DND-41 (cell line): Measurements from ENCODE around the gene CDK9.

Source experiments
- ATAC-seq: fragments of 200-7000 bp; cut with Tn5 transposase; 3 replicates; pipeline ENCODE4 v1.9.1; 2021; ENCODE audit warnings: low read depth; ENCODE audit not compliant: insufficient read depth
- DNase-seq: peaks from one replicate; pipeline ENCODE4 v3.0.0-alpha.2; 2020
- H2AFZ ChIP-seq: 2 replicates; pipeline ENCODE4 v1.6.0; 2012; ENCODE audit warnings: low read depth, low read length
- H3K27ac ChIP-seq: 2 replicates; pipeline ENCODE4 v1.5.1; 2012; ENCODE audit warnings: low read length, inconsistent platforms
- H3K27me3 ChIP-seq: fragments of 200-600 bp; sonication (generic); 2 replicates; pipeline ENCODE4 v1.6.0; 2012; ENCODE audit warnings: low read length, mild to moderate bottlenecking, inconsistent platforms; ENCODE audit not compliant: insufficient read depth, poor library complexity
- H3K36me3 ChIP-seq: 2 replicates; pipeline ENCODE4 v1.5.1; 2012; ENCODE audit warnings: low read length, inconsistent platforms; ENCODE audit not compliant: insufficient read depth
- H3K4me1 ChIP-seq: 2 replicates; pipeline ENCODE4 v1.5.1; 2012; ENCODE audit warnings: mild to moderate bottlenecking, low read length; ENCODE audit not compliant: insufficient read depth
- H3K4me2 ChIP-seq: 2 replicates; pipeline ENCODE4 v1.6.0; 2012; ENCODE audit warnings: mild to moderate bottlenecking, moderate library complexity, low read length, inconsistent platforms; ENCODE audit not compliant: insufficient read depth
- H3K4me3 ChIP-seq, 2 experiments: fragments of 200-600 bp in 1 of 2; shearing (Covaris generic) in 1 of 2; 2 replicates each; pipeline ENCODE4 v1.5.1; 2012 to 2016; ENCODE audit warnings: inconsistent platforms in 2 of 2, low read length in 2 of 2, mild to moderate bottlenecking in 2 of 2, low read depth in 1 of 2, moderate library complexity in 1 of 2
- H3K79me2 ChIP-seq: 2 replicates; pipeline ENCODE4 v1.6.0; 2012; ENCODE audit warnings: low read length, inconsistent platforms; ENCODE audit not compliant: insufficient read depth
- H3K9ac ChIP-seq: 2 replicates; pipeline ENCODE4 v1.6.0; 2012; ENCODE audit warnings: low read depth, mild to moderate bottlenecking, inconsistent platforms, low read length, moderate library complexity
- H3K9me3 ChIP-seq: 2 replicates; pipeline ENCODE4 v1.5.1; 2012; ENCODE audit warnings: low read length, moderate library complexity, mild to moderate bottlenecking, inconsistent platforms; ENCODE audit not compliant: insufficient read depth, severe bottlenecking
- H4K20me1 ChIP-seq: 2 replicates; pipeline ENCODE4 v1.6.0; 2012; ENCODE audit warnings: low read length; ENCODE audit not compliant: insufficient read depth
- CTCF ChIP-seq: IDR thresholded peaks from 2 replicates; pipeline ENCODE4 v1.5.1; 2012; ENCODE audit warnings: borderline replicate concordance, low read length, moderate library complexity, mild to moderate bottlenecking; ENCODE audit not compliant: poor library complexity, severe bottlenecking; ENCODE audit errors: extremely low read depth
- EZH2 ChIP-seq: IDR thresholded peaks from 3 replicates; pipeline ENCODE4 v1.6.1; 2012; ENCODE audit warnings: borderline replicate concordance, low read depth, mild to moderate bottlenecking, moderate library complexity, low read length, inconsistent platforms; ENCODE audit not compliant: severe bottlenecking

The CDK9 gene

GRCh38 chr9:127753148-127753547, 32.7 kb upstream of the CDK9 start:
- no peak overlapping the region for H2AFZ ChIP-seq
- no peaks in the 10 kb centered on the region for H3K4me1 ChIP-seq
- TF ChIP-seq CTCF = no peak
- TF ChIP-seq EZH2 = no peak
- no peak overlapping the region for H3K4me3 ChIP-seq
- no peaks in the 10 kb centered on the region for H3K79me2 ChIP-seq
- H3K9me3 ChIP-seq = no peaks in the 10 kb centered on the region
- DNase-seq = no peak
- no peak overlapping the region for H3K9ac ChIP-seq
- no peaks in the 10 kb centered on the region for H3K36me3 ChIP-seq
- H4K20me1 ChIP-seq = no peaks in the 10 kb centered on the region
- H3K27me3 ChIP-seq = no peaks in the 10 kb centered on the region
- ATAC-seq = no peak
- H3K4me2 ChIP-seq = no peak overlapping the region
- no peak overlapping the region for H3K27ac ChIP-seq

- ATAC-seq (no peak), DNase-seq (no peak)
- Histone ChIP-seq H3K9me3 (no peaks in the 10 kb centered on the region), H3K4me1 (no peaks in the 10 kb centered on the region), H4K20me1 (no peaks in the 10 kb centered on the region), H3K27ac (no peak overlapping the region), H3K27me3 (no peaks in the 10 kb centered on the region), H3K4me3 (no peak overlapping the region), H3K36me3 (no peaks in the 10 kb centered on the region), H3K79me2 (no peaks in the 10 kb centered on the region), H3K4me2 (no peak overlapping the region), H2AFZ (no peak overlapping the region), H3K9ac (no peak overlapping the region)
- no peak for TF ChIP-seq CTCF
- no peak for TF ChIP-seq EZH2
Observed at GRCh38 chr9:127753622-127754021, 32.2 kb upstream of the CDK9 start.

- no peaks in the 10 kb centered on the region for H3K9me3 ChIP-seq
- H3K9ac ChIP-seq = no peak overlapping the region
- TF ChIP-seq EZH2 (no peak), CTCF (no peak)
- DNase-seq = no peak
- no peak overlapping the region for H3K27ac ChIP-seq
- H3K79me2 ChIP-seq = no peaks in the 10 kb centered on the region
- no peaks in the 10 kb centered on the region for H3K4me1 ChIP-seq
- H3K4me3 ChIP-seq = no peak overlapping the region
- no peak overlapping the region for H3K4me2 ChIP-seq
- no peaks in the 10 kb centered on the region for H3K36me3 ChIP-seq
- H2AFZ ChIP-seq = no peak overlapping the region
- no peak for ATAC-seq
- no peaks in the 10 kb centered on the region for H4K20me1 ChIP-seq
- H3K27me3 ChIP-seq = no peaks in the 10 kb centered on the region
Observed at GRCh38 chr9:127754099-127755060, 31.5 kb upstream of the CDK9 start.
